IMR-90 (cell line): ENCODE data around the gene RNU6-1. TPM values are rescaled to one million over a fixed set of nuclear protein-coding genes. Genes with fewer than 3 reads are reported as not detected.

Experiments
- ATAC-seq: fragments of 200-7000 bp; cut with Tn5 transposase; 2 replicates; pipeline ENCODE4 v1.9.1; 2020; ENCODE audit warnings: low read depth, mild to moderate bottlenecking, moderate library complexity
- BruUV-seq: library from RNA; stranded (reverse); fragments of 400-500 nt; replicated peaks from 2 replicates; lab custom pipeline; 2021; lab: Mats Ljungman, UMichigan
- CTCF ChIA-PET: fragments of 300-600 bp; formaldehyde crosslinking; extraction: SDS; loops from one replicate; lab custom pipeline; 2021; ENCODE audit warnings: antibody characterized with exemption; lab: Yijun Ruan, JAX
- POLR2A ChIA-PET: fragments of 300-600 bp; sonication (Branson Sonifier 250); formaldehyde crosslinking; loops from one replicate; lab custom pipeline; 2022; ENCODE audit warnings: antibody characterized with exemption; ENCODE audit not compliant: unreplicated experiment; lab: Charles Lee
- DNase-seq: peaks from one replicate; pipeline ENCODE4 v3.0.0; 2013
- H2AFZ ChIP-seq: replicated peaks from 2 replicates; pipeline ENCODE3; 2013; ENCODE audit warnings: low read length, mild to moderate bottlenecking; ENCODE audit not compliant: poor library complexity
- H2AK5ac ChIP-seq: 2 replicates; pipeline ENCODE4 v1.6.1; 2013; ENCODE audit warnings: low read depth, low read length, inconsistent platforms
- H2AK9ac ChIP-seq: replicated peaks from 2 replicates; pipeline ENCODE3; 2013; ENCODE audit warnings: mild to moderate bottlenecking, low read depth, low read length, moderate library complexity; ENCODE audit not compliant: poor library complexity
- H2BK120ac ChIP-seq: 2 replicates; pipeline ENCODE4 v1.6.1; 2013; ENCODE audit warnings: low read depth, low read length, inconsistent platforms
- H2BK15ac ChIP-seq: 3 replicates; pipeline ENCODE4 v1.6.1; 2013; ENCODE audit warnings: low read depth, low read length, inconsistent platforms
- H2BK20ac ChIP-seq: 2 replicates; pipeline ENCODE4 v1.6.1; 2013; ENCODE audit warnings: low read depth, mild to moderate bottlenecking, inconsistent platforms, low read length, moderate library complexity
- H2BK5ac ChIP-seq: 2 replicates; pipeline ENCODE4 v1.6.1; 2013; ENCODE audit warnings: mild to moderate bottlenecking, low read depth, low read length, inconsistent platforms; ENCODE audit not compliant: poor library complexity, severe bottlenecking
- H3K14ac ChIP-seq: replicated peaks from 2 replicates; pipeline ENCODE4 v1.6.1; 2013; ENCODE audit warnings: low read depth, low read length, inconsistent platforms
- H3K18ac ChIP-seq: 2 replicates; pipeline ENCODE4 v1.6.1; 2013; ENCODE audit warnings: low read depth, low read length, control low read depth
- H3K23ac ChIP-seq: 2 replicates; pipeline ENCODE4 v1.6.1; 2013; ENCODE audit warnings: low read depth, low read length, inconsistent platforms
- H3K27ac ChIP-seq: 2 replicates; pipeline ENCODE4 v1.5.1; 2013; ENCODE audit warnings: mild to moderate bottlenecking, control low read depth, low read length; ENCODE audit not compliant: insufficient read depth
- H3K27me3 ChIP-seq: 2 replicates; pipeline ENCODE4 v1.6.1; 2013; ENCODE audit warnings: low read length; ENCODE audit not compliant: control insufficient read depth, insufficient read depth
- H3K36me3 ChIP-seq: 2 replicates; pipeline ENCODE4 v1.6.1; 2013; ENCODE audit warnings: low read length, mixed read lengths; ENCODE audit not compliant: control insufficient read depth, insufficient read depth
- H3K4ac ChIP-seq: 2 replicates; pipeline ENCODE4 v1.6.1; 2013; ENCODE audit warnings: low read depth, low read length, inconsistent platforms
- H3K4me1 ChIP-seq: 2 replicates; pipeline ENCODE4 v1.6.1; 2013; ENCODE audit warnings: low read length, mixed read lengths; ENCODE audit not compliant: control insufficient read depth, insufficient read depth
- H3K4me2 ChIP-seq: 2 replicates; pipeline ENCODE4 v1.6.1; 2013; ENCODE audit warnings: low read depth, mild to moderate bottlenecking, control low read depth, low read length, moderate library complexity
- H3K4me3 ChIP-seq: 2 replicates; pipeline ENCODE4 v1.5.1; 2013; ENCODE audit warnings: low read depth, mild to moderate bottlenecking, control low read depth, low read length, moderate library complexity; ENCODE audit not compliant: insufficient read depth
- H3K56ac ChIP-seq: 2 replicates; pipeline ENCODE4 v1.6.1; 2013; ENCODE audit warnings: low read length, inconsistent platforms; ENCODE audit not compliant: insufficient read depth; ENCODE audit errors: extremely low read depth
- H3K79me1 ChIP-seq, 2 experiments: 2 replicates each; pipeline ENCODE4 v1.6.1; 2013; ENCODE audit warnings: low read length in 2 of 2, inconsistent platforms in 1 of 2, low read depth in 1 of 2
- H3K9ac ChIP-seq: 2 replicates; pipeline ENCODE4 v1.6.1; 2013; ENCODE audit warnings: low read depth, low read length, control low read depth
- H3K9me1 ChIP-seq: 2 replicates; pipeline ENCODE4 v1.6.1; 2013; ENCODE audit warnings: low read length, inconsistent platforms; ENCODE audit not compliant: insufficient read depth
- H3K9me3 ChIP-seq: 2 replicates; pipeline ENCODE4 v1.6.1; 2013; ENCODE audit warnings: low read length; ENCODE audit not compliant: control insufficient read depth, insufficient read depth
- H4K20me1 ChIP-seq: 2 replicates; pipeline ENCODE4 v1.6.1; 2013; ENCODE audit warnings: low read length, inconsistent platforms; ENCODE audit not compliant: insufficient read depth
- H4K5ac ChIP-seq: 2 replicates; pipeline ENCODE4 v1.6.1; 2013; ENCODE audit warnings: mild to moderate bottlenecking, low read depth, low read length, control low read depth
- H4K8ac ChIP-seq, 2 experiments: 2 replicates each; pipeline ENCODE4 v1.6.1; 2013; ENCODE audit warnings: low read depth in 2 of 2, low read length in 2 of 2, control low read depth in 1 of 2, inconsistent platforms in 1 of 2
- H4K91ac ChIP-seq: 2 replicates; pipeline ENCODE4 v1.6.1; 2013; ENCODE audit warnings: low read depth, low read length, inconsistent platforms; ENCODE audit not compliant: insufficient read depth
- BHLHE40 ChIP-seq: fragments of 150-350 bp; IDR thresholded peaks from 2 replicates; pipeline ENCODE4 v1.6.1; 2016; ENCODE audit warnings: mild to moderate bottlenecking, low read depth, low read length
- RAD21 ChIP-seq: IDR thresholded peaks from 2 replicates; pipeline ENCODE4 v1.6.1; 2012; ENCODE audit warnings: low read length, improper control_type of control experiment
- RCOR1 ChIP-seq: IDR thresholded peaks from 2 replicates; pipeline ENCODE4 v1.6.1; 2012; ENCODE audit warnings: mild to moderate bottlenecking, low read length, improper control_type of control experiment; ENCODE audit not compliant: insufficient replicate concordance
- SMC3 ChIP-seq: fragments of 150-350 bp; IDR thresholded peaks from 2 replicates; pipeline ENCODE4 v1.6.1; 2016; ENCODE audit warnings: low read depth, mild to moderate bottlenecking, antibody characterized with exemption, low read length, moderate library complexity
- WGBS, 2 experiments: methylation state at CpG; one replicate each; pipeline versions ENCODE4 v1.1.5 to v1.1.7; 2013; ENCODE audit warnings: missing lambda C conversion rate in 2 of 2; ENCODE audit not compliant: insufficient read length in 1 of 2; ENCODE audit errors: extremely low coverage in 2 of 2; 5-methylcytosine and 5-hydroxymethylcytosine counted together
- dilution Hi-C: fragments of 300-500 bp; cut with HindIII; formaldehyde crosslinking; loops from one replicate; pipeline ENCODE4 v1.14.3; 2018; ENCODE audit warnings: low sequenced_read_pairs; ENCODE audit not compliant: unreplicated experiment
- in situ Hi-C: fragments of 300-500 bp; cut with MboI; formaldehyde crosslinking; loops from 3 replicates; pipeline ENCODE4 v1.14.3; 2019; ENCODE audit warnings: low sequenced_read_pairs, inconsistent platforms, mixed read lengths
- intact Hi-C: fragments of 100-400 bp; cut with micrococcal nuclease; formaldehyde crosslinking; loops from 2 replicates; pipeline ENCODE4 v1.10.0; 2022
- polyA plus RNA-seq, 3 experiments: library from polyadenylated mRNA; depleted of rRNA; stranded (reverse); fragments of >200 nt; gene quantifications; 2 replicates each; pipeline ENCODE4 v1.2.3, GENCODE V29; 2012; ENCODE audit warnings: low replicate concordance in 1 of 3
- total RNA-seq: library from RNA; depleted of rRNA; stranded (reverse); fragments of >200 nt; gene quantifications from 2 replicates; pipeline ENCODE4 v1.2.3, GENCODE V29; 2012
- TF ChIP-seq, protein P1 (sequence below): conservative IDR thresholded peaks from 2 replicates; pipeline ENCODE4 v1.5.1; 2012; ENCODE audit warnings: mild to moderate bottlenecking, low read depth, low read length, improper control_type of control experiment
- TF ChIP-seq, protein P2 (sequence below): fragments of 150-350 bp; IDR thresholded peaks from 2 replicates; pipeline ENCODE4 v1.6.1; 2016; ENCODE audit warnings: low read depth, mild to moderate bottlenecking, low read length, moderate library complexity, borderline replicate concordance

RNU6-1 gene
- total and polyA plus RNA-seq, 2 of the 4 experiments (the other 2 are of a cell fraction): not detected

DNA sequence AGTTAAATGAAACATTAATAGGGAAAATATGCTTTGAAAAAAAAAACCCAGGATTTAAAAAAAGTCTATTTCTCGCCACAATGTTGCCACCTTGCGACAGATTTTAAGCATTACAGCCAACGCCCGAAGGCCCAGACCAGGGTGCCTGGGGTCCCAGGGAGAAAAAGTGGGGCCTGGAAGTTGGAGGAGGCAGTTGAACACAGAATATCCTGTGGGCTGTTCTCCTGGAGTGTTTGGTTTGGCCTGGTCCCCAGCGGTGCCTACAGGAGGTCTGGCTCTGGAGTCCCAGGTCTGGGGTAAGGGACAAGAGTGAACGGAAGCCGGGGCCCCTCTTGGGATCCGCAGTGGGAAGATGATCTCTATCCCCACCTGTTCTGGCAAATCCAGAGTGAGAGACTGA, 3.4 kb downstream of the RNU6-1 start:
- Histone ChIP-seq H2BK15ac (no peak overlapping the region), H3K9me1 (0 out of 2 replicates have a peak, but pooled peaks cover 6% of the 10 kb centered on the region), H3K18ac (no peak overlapping the region), H2AFZ (no peak overlapping the region), H2BK20ac (no peak overlapping the region), H2BK5ac (no peak overlapping the region), H4K5ac (no peak overlapping the region), H4K20me1 (no peaks in the 10 kb centered on the region), H4K8ac (no peak overlapping the region), H2AK9ac (no peak overlapping the region), H3K27me3 (peaks cover 58% of the 10 kb centered on the region), H3K27ac (no peak overlapping the region), H3K36me3 (no peaks in the 10 kb centered on the region), H4K91ac (no peak overlapping the region), H3K4me1 (peaks cover 4% of the 10 kb centered on the region; the same call in 1 of the 2 replicates), H3K79me1 (no peaks in the 10 kb centered on the region), H3K14ac (no peak overlapping the region), H3K4me2 (no peak overlapping the region), H2BK120ac (no peak overlapping the region), H3K4me3 (no peak overlapping the region), H3K23ac (no peak overlapping the region), H3K9me3 (no peaks in the 10 kb centered on the region), H3K56ac (no peak overlapping the region), H3K9ac (no peak overlapping the region), H3K4ac (no peak overlapping the region), H2AK5ac (no peak overlapping the region)
- no CpG with 5 or more reads among the region's 8 CpGs for WGBS, 2 experiments
- DNase-seq: peak; percentile 33
- CTCF ChIA-PET: interaction anchor here (0.7 to 2.1 kb wide), 2 partner anchors 379 to 422 kb away, joined by 3 to 7 read pairs; no protein-coding TSS in a partner anchor
- TF ChIP-seq, protein P1, sequence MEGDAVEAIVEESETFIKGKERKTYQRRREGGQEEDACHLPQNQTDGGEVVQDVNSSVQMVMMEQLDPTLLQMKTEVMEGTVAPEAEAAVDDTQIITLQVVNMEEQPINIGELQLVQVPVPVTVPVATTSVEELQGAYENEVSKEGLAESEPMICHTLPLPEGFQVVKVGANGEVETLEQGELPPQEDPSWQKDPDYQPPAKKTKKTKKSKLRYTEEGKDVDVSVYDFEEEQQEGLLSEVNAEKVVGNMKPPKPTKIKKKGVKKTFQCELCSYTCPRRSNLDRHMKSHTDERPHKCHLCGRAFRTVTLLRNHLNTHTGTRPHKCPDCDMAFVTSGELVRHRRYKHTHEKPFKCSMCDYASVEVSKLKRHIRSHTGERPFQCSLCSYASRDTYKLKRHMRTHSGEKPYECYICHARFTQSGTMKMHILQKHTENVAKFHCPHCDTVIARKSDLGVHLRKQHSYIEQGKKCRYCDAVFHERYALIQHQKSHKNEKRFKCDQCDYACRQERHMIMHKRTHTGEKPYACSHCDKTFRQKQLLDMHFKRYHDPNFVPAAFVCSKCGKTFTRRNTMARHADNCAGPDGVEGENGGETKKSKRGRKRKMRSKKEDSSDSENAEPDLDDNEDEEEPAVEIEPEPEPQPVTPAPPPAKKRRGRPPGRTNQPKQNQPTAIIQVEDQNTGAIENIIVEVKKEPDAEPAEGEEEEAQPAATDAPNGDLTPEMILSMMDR: peak; percentile 77
- TF ChIP-seq SMC3 (peak; percentile 63), RCOR1 (no peak), BHLHE40 (no peak), RAD21 (peak; percentile 80)
- TF ChIP-seq, protein P2, sequence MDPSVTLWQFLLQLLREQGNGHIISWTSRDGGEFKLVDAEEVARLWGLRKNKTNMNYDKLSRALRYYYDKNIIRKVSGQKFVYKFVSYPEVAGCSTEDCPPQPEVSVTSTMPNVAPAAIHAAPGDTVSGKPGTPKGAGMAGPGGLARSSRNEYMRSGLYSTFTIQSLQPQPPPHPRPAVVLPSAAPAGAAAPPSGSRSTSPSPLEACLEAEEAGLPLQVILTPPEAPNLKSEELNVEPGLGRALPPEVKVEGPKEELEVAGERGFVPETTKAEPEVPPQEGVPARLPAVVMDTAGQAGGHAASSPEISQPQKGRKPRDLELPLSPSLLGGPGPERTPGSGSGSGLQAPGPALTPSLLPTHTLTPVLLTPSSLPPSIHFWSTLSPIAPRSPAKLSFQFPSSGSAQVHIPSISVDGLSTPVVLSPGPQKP: no peak
- dilution Hi-C loops: no loop called here
- ATAC-seq: no peak
- intact Hi-C loops: loop anchor here (1.0 to 10.0 kb wide), 5 partner anchors 336 to 772 kb away; partner anchors contain the start of gene SMAD3
- BruUV-seq: no TSS peak
- in situ Hi-C loops: loop anchor here (5.0 kb wide), 2 partner anchors 379 to 894 kb away; no protein-coding TSS in a partner anchor
- POLR2A ChIA-PET: no interaction called here
